Lung (tissue), 12 donors: ENCODE results near the gene EVX1. TPM values are rescaled to one million over a fixed set of nuclear protein-coding genes. Genes with fewer than 3 reads are reported as not detected.

Source experiments
- ATAC-seq: fragments of 200-7000 bp; cut with Tn5 transposase; one replicate; pipeline ENCODE4 v1.9.1; 2020; ENCODE audit warnings: moderate number of reproducible peaks; ENCODE audit not compliant: insufficient read depth, low FRiP score
- DNase-seq, 3 donors: peaks; one replicate each; pipeline ENCODE4 v3.0.0-alpha.2; 2013 to 2017
- H3K27ac ChIP-seq, 2 donors: one replicate each; pipeline ENCODE4 v1.5.1; 2013; ENCODE audit warnings: mild to moderate bottlenecking in 2 of 2, moderate library complexity in 2 of 2, control low read depth in 1 of 2, inconsistent platforms in 1 of 2, low read depth in 1 of 2, low read length in 1 of 2
- H3K27me3 ChIP-seq, 3 donors: one replicate each; pipeline ENCODE4 v1.5.1; 2013; ENCODE audit warnings: low read length in 2 of 3; ENCODE audit not compliant: control insufficient read depth in 3 of 3, insufficient read depth in 3 of 3
- H3K36me3 ChIP-seq, 4 donors: one replicate each; pipeline ENCODE4 v1.5.1; 2013; ENCODE audit warnings: low read length in 4 of 4, mild to moderate bottlenecking in 1 of 4, moderate library complexity in 1 of 4; ENCODE audit not compliant: control insufficient read depth in 4 of 4, insufficient read depth in 4 of 4
- H3K4me1 ChIP-seq, 5 donors: one replicate each; pipeline ENCODE4 v1.5.1; 2013; ENCODE audit warnings: low read length in 5 of 5, mild to moderate bottlenecking in 2 of 5, moderate library complexity in 1 of 5; ENCODE audit not compliant: control insufficient read depth in 5 of 5, insufficient read depth in 5 of 5
- H3K4me3 ChIP-seq: one replicate; pipeline ENCODE4 v1.5.1; 2013; ENCODE audit warnings: mild to moderate bottlenecking, control low read depth, moderate library complexity
- H3K9ac ChIP-seq, 2 donors: one replicate each; pipeline ENCODE4 v1.5.1; 2013; ENCODE audit warnings: low read length in 2 of 2, control low read depth in 1 of 2; ENCODE audit not compliant: insufficient read depth in 1 of 2
- H3K9me3 ChIP-seq, 4 donors: one replicate each; pipeline ENCODE4 v1.5.1; 2013; ENCODE audit warnings: low read length in 3 of 4, mild to moderate bottlenecking in 1 of 4, moderate library complexity in 1 of 4; ENCODE audit not compliant: control insufficient read depth in 4 of 4, insufficient read depth in 3 of 4
- CTCF ChIP-seq: IDR thresholded peaks from 2 replicates; pipeline ENCODE4 v1.5.1; 2012; ENCODE audit warnings: mild to moderate bottlenecking; ENCODE audit errors: control extremely low read depth, extremely low read depth
- WGBS, 2 donors: extraction: QIAGEN DNeasy Blood & Tissue Kit; methylation state at CpG; one replicate each; pipeline ENCODE4 v1.1.7; 2013; 5-methylcytosine and 5-hydroxymethylcytosine counted together
- polyA plus RNA-seq, 2 donors: library from polyadenylated mRNA; stranded (reverse); fragments of 200-250 nt; gene quantifications; one replicate each; pipeline ENCODE4 v1.2.1, GENCODE V29; 2013
- total RNA-seq, 2 donors: library from RNA; depleted of rRNA in 1 of 2; stranded (reverse); fragments of >200 nt in 1 of 2; gene quantifications; one replicate each; pipeline ENCODE4 v1.2.1, GENCODE V29; 2014 to 2021
- donor health status: control.
- donor health status: control.
- donor health status: Bipolar disorder and iron deficiency.
- donor health status: healthy.
- donor health status: DM: yes; HTN: yes; CAD: no.

The EVX1 gene
- total and polyA plus RNA-seq, 4 donors: not detected

- no peaks in the 10 kb centered on the region for H3K36me3 ChIP-seq
- ATAC-seq (no peak), DNase-seq (no peak)
- H3K27ac ChIP-seq: no peak overlapping the region
- H3K9me3 ChIP-seq: no peaks in the 10 kb centered on the region
- no peaks in the 10 kb centered on the region for H3K4me1 ChIP-seq
- 51 to 63% methylated on average over 5 of the region's 5 CpGs for WGBS, 2 donors
- H3K27me3 ChIP-seq: peaks cover 2 to 21% (median 7%) of the 10 kb centered on the region in 3 donors
- no peak for TF ChIP-seq CTCF
- no peak overlapping the region for H3K9ac ChIP-seq
- no peak overlapping the region for H3K4me3 ChIP-seq
Observed at GRCh38 chr7:27260211-27260610, 17.6 kb downstream of the EVX1 start.

- H3K9me3 ChIP-seq: no peaks in the 10 kb centered on the region
- no peak overlapping the region for H3K9ac ChIP-seq
- H3K4me1 ChIP-seq: no peaks in the 10 kb centered on the region
- peaks cover 0 to 8% (median 7%) of the 10 kb centered on the region in 3 donors for H3K27me3 ChIP-seq
- DNase-seq (no peak), ATAC-seq (no peak)
- no peak for TF ChIP-seq CTCF
- no peaks in the 10 kb centered on the region for H3K36me3 ChIP-seq
- H3K4me3 ChIP-seq: no peak overlapping the region
- no peak overlapping the region for H3K27ac ChIP-seq
- 87 to 94% methylated on average over 4 of the region's 4 CpGs for WGBS, 2 donors
Observed at GRCh38 chr7:27262121-27262520, 19.5 kb downstream of the EVX1 start.

GRCh38 chr7:27263781-27264180 is 21.2 kb downstream of the EVX1 start:
- no peak overlapping the region for H3K9ac ChIP-seq
- TF ChIP-seq CTCF: no peak
- no peaks in the 10 kb centered on the region for H3K4me1 ChIP-seq
- no peaks in the 10 kb centered on the region for H3K36me3 ChIP-seq
- no peak overlapping the region for H3K27ac ChIP-seq
- 55 to 65% methylated on average over 2 of the region's 2 CpGs for WGBS, 2 donors
- no peak overlapping the region for H3K4me3 ChIP-seq
- ATAC-seq (no peak), DNase-seq (no peak)
- H3K9me3 ChIP-seq: no peaks in the 10 kb centered on the region
- H3K27me3 ChIP-seq: peaks cover 0 to 7% (median 7%) of the 10 kb centered on the region in 3 donors

GRCh38 chr7:27269455-27269854 is 26.9 kb downstream of the EVX1 start:
- 87 to 92% methylated on average over 14 of the region's 14 CpGs for WGBS, 2 donors
- no peak for TF ChIP-seq CTCF
- Histone ChIP-seq H3K27ac (no peak overlapping the region), H3K27me3 (no peaks in the 10 kb centered on the region), H3K9me3 (peaks cover 0 to 6% (median 4%) of the 10 kb centered on the region in 4 donors), H3K9ac (no peak overlapping the region), H3K4me1 (no peaks in the 10 kb centered on the region), H3K36me3 (no peaks in the 10 kb centered on the region), H3K4me3 (no peak overlapping the region)
- no peak for ATAC-seq
- no peak for DNase-seq
